ENCODE results near the gene SMARCA2.

The SMARCA2 gene

DNA sequence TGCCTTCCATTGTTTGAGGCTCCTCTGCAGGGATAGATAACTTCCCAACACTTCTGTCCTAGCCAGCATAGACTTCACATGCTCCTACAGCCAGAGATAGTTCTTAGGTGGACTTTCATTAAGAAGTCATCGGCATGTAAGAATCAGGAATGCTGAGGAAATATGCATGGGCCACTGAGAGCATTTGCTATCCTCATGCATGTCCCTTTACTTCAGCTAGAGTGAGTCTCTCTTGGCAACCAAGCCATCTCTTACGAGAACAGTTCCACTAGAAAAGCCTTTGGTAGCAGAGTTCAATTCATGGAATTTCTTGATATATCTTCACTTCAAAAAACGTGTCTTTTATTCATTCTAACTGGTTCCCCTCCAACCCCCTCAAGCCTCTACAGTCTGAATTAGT is 202.4 kb downstream of the SMARCA2 start:
- no peak for DNase-seq (ENCODE audit: extremely low read depth, low read depth)
- TF ChIP-seq CTCF (IDR thresholded peaks at IDR 0.05; ENCODE audit: low read depth, low read length), result no peak

DNA sequence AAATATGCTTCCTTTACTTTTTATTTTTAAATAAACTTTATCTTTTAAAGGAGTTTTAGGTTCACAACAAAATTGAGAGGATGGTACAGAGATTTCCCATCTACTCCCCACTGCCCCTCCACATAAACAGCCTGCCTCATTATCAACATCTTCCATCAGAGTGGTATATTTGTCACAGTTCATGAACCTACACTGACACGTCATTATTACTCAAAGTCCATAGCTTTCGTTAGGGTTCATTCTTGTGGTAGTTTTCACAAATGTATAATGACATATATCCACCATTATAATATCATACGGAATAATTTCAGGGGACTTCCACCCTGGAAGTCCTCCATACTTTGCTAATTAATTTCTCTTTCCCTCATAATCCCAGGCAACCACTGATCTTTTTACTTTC is 204.9 kb downstream of the SMARCA2 start:
- no peak for DNase-seq (ENCODE audit: extremely low read depth, low read depth)
- no peak for TF ChIP-seq CTCF (IDR thresholded peaks at IDR 0.05; ENCODE audit: low read depth, low read length)

DNA sequence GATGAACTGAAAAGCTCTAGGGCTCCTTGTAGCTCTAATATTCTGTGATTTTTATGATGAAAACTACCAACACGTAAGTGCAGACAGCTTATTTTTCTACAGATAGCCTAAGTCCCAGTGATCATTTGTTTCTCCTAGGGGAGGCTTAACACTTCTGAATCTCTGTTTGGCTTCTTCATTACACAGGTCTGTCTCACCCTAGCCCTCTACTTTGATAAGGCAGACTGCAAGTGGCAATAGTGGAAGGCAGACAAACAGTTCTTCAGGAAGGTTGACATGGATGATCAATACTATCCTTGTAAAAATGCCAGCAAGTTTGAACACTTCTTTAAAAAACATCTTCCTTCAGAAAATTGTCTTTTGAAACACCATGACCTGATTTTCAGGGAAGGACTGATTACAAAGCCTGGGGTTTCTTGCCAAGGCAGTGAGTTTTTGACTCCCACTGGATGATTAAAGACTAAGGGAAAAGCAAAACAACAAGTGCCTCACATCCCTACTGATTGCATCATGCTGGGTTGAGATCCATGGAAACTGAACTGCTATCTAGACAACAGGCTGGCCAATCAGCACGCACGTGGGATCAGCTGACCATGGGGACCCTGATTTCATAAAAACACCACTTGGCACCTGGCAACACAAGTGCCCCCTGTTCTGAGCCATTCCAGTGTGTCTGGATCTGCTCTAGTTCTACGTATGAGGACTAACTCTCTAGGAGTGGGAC is 212.2 kb downstream of the SMARCA2 start:
- peak; percentile 22 for DNase-seq (ENCODE audit: extremely low read depth, low read depth)
- TF ChIP-seq CTCF (IDR thresholded peaks at IDR 0.05; ENCODE audit: low read depth, low read length), result no peak

- TF ChIP-seq CTCF (IDR thresholded peaks at IDR 0.05; ENCODE audit: low read depth, low read length), result peak; percentile 20
- no peak for DNase-seq (ENCODE audit: extremely low read depth, low read depth)
Measured at GRCh38 chr9:2228132-2228531, 213.0 kb downstream of the SMARCA2 start.

- no peak for TF ChIP-seq CTCF (IDR thresholded peaks at IDR 0.05; ENCODE audit: low read depth, low read length)
- no peak for DNase-seq (ENCODE audit: extremely low read depth, low read depth)
Measured at GRCh38 chr9:2228641-2229040, 213.5 kb downstream of the SMARCA2 start.

- DNase-seq (ENCODE audit: extremely low read depth, low read depth), result no peak
- TF ChIP-seq CTCF (IDR thresholded peaks at IDR 0.05; ENCODE audit: low read depth, low read length), result no peak
Measured at GRCh38 chr9:2229109-2229721, 214.1 kb downstream of the SMARCA2 start.

GRCh38 chr9:2230362-2230761 is 215.2 kb downstream of the SMARCA2 start:
- DNase-seq (ENCODE audit: extremely low read depth, low read depth), result no peak
- no peak for TF ChIP-seq CTCF (IDR thresholded peaks at IDR 0.05; ENCODE audit: low read depth, low read length)
